ENCODE measurements around the gene MEA1.

MEA1 gene

DNA sequence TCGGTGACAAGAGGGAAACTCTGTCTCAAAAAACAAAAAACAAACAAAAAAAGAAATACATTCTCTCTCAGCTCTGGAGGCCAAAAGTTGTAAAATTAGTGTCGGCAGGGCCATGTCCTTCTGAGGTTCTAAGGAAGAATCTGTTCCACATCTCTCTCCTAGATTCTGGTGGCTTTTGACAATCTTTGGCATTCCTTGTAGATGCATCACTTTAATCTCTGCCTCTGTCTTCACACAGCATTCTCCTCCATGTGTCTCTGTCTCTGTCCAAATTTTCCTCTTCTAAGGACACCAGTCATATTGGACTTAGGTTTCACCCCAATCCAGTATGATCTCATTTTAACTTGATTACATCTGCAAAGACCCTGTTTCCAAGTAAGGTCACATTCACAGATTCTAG, 20.3 kb downstream of the MEA1 start:
- Histone ChIP-seq H3K4me3 (ENCODE audit: low read depth, low read length) (no peak overlapping the region), H3K27ac (ENCODE audit: extremely low read depth, low read depth, low read length) (no peak overlapping the region), H3K9me3 (ENCODE audit: control insufficient read depth, insufficient read depth, low read depth, low read length) (no peaks in the 10 kb centered on the region), H3K36me3 (ENCODE audit: control insufficient read depth in 2 of 2, insufficient read depth in 1 of 2, low read length in 2 of 2) (peaks cover 7 to 37% of the 10 kb centered on the region in 2 experiments; a peak in 2 of 3 replicates), H3K4me1 (ENCODE audit: control insufficient read depth, insufficient read depth, low read length) (no peaks in the 10 kb centered on the region)
- TF ChIP-seq ZNF76 (tag by site-specific recombination; IDR thresholded peaks at IDR 0.05; ENCODE audit: borderline replicate concordance, low read depth) (no peak), ZNF311 (tag by site-specific recombination; IDR thresholded peaks at IDR 0.05; ENCODE audit: borderline replicate concordance) (no peak), GLI4 (tag by site-specific recombination; IDR thresholded peaks at IDR 0.05) (no peak), ZNF16 (tag by site-specific recombination; IDR thresholded peaks at IDR 0.05; ENCODE audit: low read depth) (no peak), ZNF202 (tag by site-specific recombination; IDR thresholded peaks at IDR 0.05; ENCODE audit: borderline replicate concordance) (no peak), ZNF670 (tag by site-specific recombination; IDR thresholded peaks at IDR 0.05; ENCODE audit: low read depth) (no peak), ZNF184 (tag by site-specific recombination; IDR thresholded peaks at IDR 0.05) (no peak), KLF10 (tag by site-specific recombination; IDR thresholded peaks at IDR 0.05) (no peak), ZNF792 (tag by site-specific recombination; IDR thresholded peaks at IDR 0.05) (no peak), ZNF48 (tag by site-specific recombination; IDR thresholded peaks at IDR 0.05) (no peak), REPIN1 (tag by site-specific recombination; IDR thresholded peaks at IDR 0.05; ENCODE audit: low read depth) (no peak), ZFP37 (tag by site-specific recombination; IDR thresholded peaks at IDR 0.05) (no peak)
- TF ChIP-seq, protein P1, sequence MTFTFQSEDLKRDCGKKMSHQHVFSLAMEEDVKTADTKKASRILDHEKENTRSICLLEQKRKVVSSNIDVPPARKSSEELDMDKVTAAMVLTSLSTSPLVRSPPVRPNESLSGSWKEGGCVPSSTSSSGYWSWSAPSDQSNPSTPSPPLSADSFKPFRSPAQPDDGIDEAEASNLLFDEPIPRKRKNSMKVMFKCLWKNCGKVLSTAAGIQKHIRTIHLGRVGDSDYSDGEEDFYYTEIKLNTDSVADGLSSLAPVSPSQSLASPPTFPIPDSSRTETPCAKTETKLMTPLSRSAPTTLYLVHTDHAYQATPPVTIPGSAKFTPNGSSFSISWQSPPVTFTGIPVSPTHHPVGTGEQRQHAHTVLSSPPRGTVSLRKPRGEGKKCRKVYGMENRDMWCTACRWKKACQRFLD (tag by site-specific recombination; IDR thresholded peaks at IDR 0.05) = no peak
- POLR2A ChIA-PET = interaction anchor here (1.3 to 8.3 kb wide), 3 partner anchors 9 to 60 kb away, joined by 5 to 31 read pairs (median 7); partner anchors contain the start of genes CUL7, PEX6 and PPP2R5D
- CTCF ChIA-PET = interaction anchor here (0.8 kb wide), 1 partner anchor 144 kb away, joined by 3 read pairs; no protein-coding TSS in a partner anchor

DNA sequence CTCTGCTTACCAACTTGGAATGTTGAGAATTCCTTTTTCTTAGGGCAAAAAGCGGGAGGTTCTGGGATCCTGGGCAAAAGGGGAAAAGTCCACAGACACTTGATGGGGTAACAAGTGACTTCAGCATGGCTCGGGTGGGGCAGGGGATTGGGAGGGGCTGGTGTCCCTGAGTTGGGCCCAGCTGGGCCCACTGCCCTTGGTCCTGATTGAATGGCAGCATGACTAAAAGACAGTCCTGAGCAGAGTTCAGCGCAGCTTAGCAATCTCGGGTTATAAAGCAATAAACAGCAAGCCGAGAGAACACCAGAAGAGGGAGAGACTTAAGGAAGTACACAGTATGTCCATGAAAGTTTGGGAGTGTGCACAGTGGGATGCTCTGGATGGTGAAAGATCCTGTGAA, 23.8 kb downstream of the MEA1 start:
- Histone ChIP-seq H3K9me3 (ENCODE audit: control insufficient read depth, insufficient read depth, low read depth, low read length) (no peaks in the 10 kb centered on the region), H3K4me1 (ENCODE audit: control insufficient read depth, insufficient read depth, low read length) (no peaks in the 10 kb centered on the region), H3K4me3 (ENCODE audit: low read depth, low read length) (no peak overlapping the region), H3K27ac (ENCODE audit: extremely low read depth, low read depth, low read length) (no peak overlapping the region), H3K36me3 (ENCODE audit: control insufficient read depth in 2 of 2, insufficient read depth in 1 of 2, low read length in 2 of 2) (peaks cover 7 to 56% of the 10 kb centered on the region in 2 experiments; a peak in 2 of 3 replicates)
- ChIA-PET POLR2A (interaction anchor here (0.9 to 8.3 kb wide), 2 partner anchors 11 to 31 kb away, joined by 7 to 31 read pairs; partner anchors contain the start of genes PEX6 and RRP36), CTCF (interaction anchor here (0.7 to 1.7 kb wide), 2 partner anchors 88 to 279 kb away, joined by 3 read pairs; no protein-coding TSS in a partner anchor)
- TF ChIP-seq, protein P2, sequence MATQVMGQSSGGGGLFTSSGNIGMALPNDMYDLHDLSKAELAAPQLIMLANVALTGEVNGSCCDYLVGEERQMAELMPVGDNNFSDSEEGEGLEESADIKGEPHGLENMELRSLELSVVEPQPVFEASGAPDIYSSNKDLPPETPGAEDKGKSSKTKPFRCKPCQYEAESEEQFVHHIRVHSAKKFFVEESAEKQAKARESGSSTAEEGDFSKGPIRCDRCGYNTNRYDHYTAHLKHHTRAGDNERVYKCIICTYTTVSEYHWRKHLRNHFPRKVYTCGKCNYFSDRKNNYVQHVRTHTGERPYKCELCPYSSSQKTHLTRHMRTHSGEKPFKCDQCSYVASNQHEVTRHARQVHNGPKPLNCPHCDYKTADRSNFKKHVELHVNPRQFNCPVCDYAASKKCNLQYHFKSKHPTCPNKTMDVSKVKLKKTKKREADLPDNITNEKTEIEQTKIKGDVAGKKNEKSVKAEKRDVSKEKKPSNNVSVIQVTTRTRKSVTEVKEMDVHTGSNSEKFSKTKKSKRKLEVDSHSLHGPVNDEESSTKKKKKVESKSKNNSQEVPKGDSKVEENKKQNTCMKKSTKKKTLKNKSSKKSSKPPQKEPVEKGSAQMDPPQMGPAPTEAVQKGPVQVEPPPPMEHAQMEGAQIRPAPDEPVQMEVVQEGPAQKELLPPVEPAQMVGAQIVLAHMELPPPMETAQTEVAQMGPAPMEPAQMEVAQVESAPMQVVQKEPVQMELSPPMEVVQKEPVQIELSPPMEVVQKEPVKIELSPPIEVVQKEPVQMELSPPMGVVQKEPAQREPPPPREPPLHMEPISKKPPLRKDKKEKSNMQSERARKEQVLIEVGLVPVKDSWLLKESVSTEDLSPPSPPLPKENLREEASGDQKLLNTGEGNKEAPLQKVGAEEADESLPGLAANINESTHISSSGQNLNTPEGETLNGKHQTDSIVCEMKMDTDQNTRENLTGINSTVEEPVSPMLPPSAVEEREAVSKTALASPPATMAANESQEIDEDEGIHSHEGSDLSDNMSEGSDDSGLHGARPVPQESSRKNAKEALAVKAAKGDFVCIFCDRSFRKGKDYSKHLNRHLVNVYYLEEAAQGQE (tag by site-specific recombination; IDR thresholded peaks at IDR 0.05) = peak; percentile 33; the same call in 1 of the 2 replicates
- TF ChIP-seq, protein P3, sequence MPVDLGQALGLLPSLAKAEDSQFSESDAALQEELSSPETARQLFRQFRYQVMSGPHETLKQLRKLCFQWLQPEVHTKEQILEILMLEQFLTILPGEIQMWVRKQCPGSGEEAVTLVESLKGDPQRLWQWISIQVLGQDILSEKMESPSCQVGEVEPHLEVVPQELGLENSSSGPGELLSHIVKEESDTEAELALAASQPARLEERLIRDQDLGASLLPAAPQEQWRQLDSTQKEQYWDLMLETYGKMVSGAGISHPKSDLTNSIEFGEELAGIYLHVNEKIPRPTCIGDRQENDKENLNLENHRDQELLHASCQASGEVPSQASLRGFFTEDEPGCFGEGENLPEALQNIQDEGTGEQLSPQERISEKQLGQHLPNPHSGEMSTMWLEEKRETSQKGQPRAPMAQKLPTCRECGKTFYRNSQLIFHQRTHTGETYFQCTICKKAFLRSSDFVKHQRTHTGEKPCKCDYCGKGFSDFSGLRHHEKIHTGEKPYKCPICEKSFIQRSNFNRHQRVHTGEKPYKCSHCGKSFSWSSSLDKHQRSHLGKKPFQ (tag by site-specific recombination; IDR thresholded peaks at IDR 0.05) = no peak
